GM19397 (cell line): ENCODE results near the gene RBM38.
A peak's percentile ranks its signal among the peaks of the same experiment; 100 is the strongest.

ENCODE experiments used
- ATAC-seq: cut with Tn5 transposase; IDR thresholded peaks from one replicate; pipeline ENCODE4 v1.9.1; 2021; ENCODE audit warnings: mild to moderate bottlenecking, moderate library complexity; ENCODE audit not compliant: unreplicated experiment

The RBM38 gene

GRCh38 chr20:57448764-57449354, 57.7 kb downstream of the RBM38 start:
- ATAC-seq: no peak

DNA sequence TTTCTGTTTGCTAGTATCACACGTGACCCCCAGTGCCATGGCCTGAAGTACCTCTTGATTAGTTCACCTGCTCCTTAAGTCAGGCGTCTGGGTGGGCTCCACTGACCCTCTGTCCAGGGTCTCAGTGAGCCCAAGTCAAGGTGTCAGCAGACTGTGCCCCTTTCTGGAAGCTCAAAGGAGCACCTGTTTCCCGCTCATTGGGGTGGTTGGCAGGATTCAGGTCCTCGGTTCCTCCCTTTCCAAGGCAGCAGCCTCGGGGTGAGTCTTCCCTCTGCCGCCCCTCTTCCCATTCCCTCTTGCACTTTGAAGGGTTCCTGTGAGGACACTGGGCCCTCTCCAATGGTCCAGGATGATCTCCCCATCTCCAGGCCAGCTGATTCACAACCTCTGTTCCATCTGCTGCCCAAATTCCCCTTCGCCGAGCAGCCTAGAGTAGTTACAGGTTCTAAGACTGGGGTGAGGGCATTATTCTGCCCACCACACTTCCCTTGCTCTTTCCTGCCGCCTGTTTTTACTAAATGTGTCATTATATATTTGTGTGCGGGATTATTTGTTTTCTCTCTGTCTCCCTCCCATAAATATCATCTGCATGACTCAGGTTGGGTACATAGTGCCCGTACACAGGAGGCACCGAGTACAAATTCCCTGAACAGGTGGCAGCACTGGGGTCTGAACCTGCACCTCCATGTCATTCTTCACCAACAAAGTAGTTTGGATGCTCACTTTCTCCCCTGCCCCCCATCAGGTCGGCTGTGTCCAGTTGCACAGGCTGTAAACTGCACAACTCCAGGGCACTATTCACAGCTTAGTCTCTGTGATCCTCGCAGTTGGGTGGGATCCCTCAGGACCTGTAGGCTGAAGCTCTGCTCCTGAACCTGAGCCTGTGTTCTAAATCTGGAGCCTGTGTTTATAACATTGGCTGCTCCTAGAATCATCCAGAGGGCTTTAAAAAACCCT, 58.5 kb downstream of the RBM38 start:
- ATAC-seq: no peak

DNA sequence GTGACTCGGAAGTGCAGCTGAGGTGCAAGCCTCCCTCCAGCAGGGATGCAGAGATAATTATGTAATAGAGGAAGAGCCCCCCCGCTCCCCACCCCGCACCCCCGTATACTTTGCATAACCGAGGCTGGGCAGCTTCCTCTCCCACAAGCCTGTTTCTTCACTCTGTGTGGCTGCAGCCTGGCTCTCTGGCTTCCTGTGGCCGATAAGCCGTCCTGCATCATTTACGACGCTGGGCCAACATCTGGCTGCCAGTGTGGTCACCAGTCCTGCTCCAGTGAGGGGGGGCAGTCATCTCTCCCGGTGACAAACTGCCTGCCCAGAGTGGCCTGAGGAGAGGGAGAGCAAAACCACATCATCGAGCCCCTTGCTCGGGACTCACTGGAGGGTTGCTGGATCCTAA, 59.2 kb downstream of the RBM38 start:
- peak; percentile 79 for ATAC-seq

GRCh38 chr20:57450931-57451330, 59.7 kb downstream of the RBM38 start:
- peak; percentile 21 for ATAC-seq

GRCh38 chr20:57451431-57451794, 60.2 kb downstream of the RBM38 start:
- ATAC-seq: no peak

DNA sequence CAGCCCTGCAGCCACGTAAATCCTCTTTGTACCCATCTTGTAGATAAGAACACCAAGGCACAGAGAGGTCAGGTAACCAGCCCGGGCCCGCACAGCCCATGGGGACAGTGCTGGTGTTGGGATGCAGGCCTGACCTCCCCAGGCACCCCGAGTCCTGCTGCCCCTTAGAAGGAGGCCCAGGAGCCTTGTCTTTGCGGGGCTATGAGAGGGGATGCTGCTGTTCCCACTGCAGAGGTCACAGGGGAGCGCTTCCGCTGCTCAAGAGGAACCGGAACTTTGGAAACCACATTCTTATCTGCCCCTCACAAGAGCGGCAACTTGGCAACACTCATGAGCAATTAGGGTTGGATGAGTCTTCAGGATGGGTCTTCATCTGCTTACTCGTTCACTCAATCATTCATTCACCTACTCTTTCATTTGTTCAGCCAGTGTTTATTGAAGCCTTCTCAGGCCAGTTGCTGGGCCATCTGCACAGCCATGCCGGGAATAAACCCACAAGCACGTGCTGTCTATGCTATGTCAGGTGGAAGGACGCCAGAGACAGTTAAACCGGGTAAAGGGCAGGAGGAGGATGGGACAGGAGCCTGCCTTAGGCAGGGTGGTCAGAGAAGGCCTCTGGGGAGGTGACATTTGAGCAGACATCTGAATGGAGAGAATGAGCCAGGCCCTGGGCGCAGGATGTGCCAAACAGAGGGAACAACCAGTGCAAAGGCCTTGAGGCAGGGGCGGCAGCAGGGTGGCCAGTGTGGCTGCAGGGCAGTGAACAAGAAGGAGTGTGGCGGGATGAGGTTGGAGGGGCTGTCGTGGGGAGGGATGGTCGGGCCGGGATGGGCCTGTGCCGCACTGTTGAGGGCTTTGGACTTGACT, 60.8 kb downstream of the RBM38 start:
- ATAC-seq: no peak

DNA sequence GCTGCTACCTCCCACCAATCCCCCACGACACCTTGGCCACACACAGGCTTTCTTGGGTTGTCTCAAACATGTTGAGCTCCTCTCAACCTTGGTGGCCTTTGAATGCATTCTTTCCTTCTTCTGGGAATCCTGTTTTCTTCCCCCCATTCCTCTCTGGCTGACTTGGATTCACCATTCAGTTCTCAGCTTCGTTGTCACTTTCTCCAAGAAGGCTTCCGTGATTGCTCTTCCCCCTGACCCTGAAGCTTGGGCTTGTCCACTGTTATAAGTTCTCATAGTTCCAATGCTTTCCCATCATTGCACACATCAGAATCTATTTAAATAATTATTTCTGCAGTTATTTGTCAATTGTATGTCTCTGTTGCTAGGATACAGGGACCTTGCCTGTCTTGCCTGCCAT, 64.2 kb downstream of the RBM38 start:
- no peak for ATAC-seq

- no peak for ATAC-seq
Observed at GRCh38 chr20:57456116-57456515, 64.9 kb downstream of the RBM38 start.

DNA sequence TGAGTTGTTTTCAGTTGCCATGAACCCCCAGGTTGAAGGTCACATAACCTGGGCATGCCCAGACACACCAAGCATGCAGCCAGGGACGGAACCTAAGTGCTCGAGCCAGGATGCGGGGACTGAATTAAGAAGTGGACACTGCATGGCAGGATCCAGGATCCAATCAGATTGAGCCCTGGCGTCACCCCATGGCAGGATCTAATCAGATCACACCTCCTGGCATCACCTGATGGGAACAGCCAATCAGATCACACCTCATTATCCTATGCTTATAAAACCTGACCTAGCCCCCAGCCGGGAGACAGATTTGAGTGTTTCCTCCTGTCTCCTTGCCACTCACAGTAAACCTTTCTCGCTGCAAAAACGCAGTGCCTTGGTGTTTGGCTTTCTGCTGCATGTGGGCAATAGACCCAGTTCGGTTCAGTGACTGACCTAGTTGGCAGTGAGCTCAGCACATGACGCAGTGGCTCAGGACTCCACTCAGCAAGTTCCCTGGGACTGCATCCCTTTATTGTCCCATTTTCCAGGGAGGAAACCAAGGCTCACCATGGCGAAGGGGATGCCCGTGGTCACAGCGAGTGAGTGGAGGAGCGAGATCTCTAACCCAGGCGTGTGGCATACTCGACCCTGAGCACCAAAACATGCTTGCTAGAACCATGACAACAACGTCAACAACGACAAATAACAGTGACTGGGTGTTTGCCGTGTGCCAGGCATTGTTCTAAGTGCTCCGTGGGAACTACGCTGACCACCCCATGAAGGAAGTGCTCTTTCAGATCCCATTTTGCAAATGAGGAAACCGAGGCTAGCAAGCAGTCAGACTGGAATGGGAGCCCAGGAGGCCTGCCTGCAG, 66.3 kb downstream of the RBM38 start:
- ATAC-seq: no peak

- ATAC-seq: no peak
Observed at GRCh38 chr20:57458400-57459160, 67.4 kb downstream of the RBM38 start.
